Measurements from ENCODE around the gene PEAK1. TPM values are rescaled to one million over a fixed set of nuclear protein-coding genes. Genes with fewer than 3 reads are reported as not detected.

Gene PEAK1
- total and polyA plus RNA-seq, 2 donors (not counting 3 experiments of a cell fraction or from before 2014, with no cell fraction given): 17.9 to 91.9 TPM

- peaks cover 4% of the 10 kb centered on the region for H3K9me1 ChIP-seq (replicated peaks; ENCODE audit: control insufficient read depth, extremely low read depth, insufficient read depth, low read length)
- H3K4me1 ChIP-seq (ENCODE audit: control insufficient read depth, extremely low read depth, insufficient read depth, low read length): no peaks in the 10 kb centered on the region
- peaks cover 15% of the 10 kb centered on the region for H4K20me1 ChIP-seq (replicated peaks; ENCODE audit: control insufficient read depth, extremely low read depth, insufficient read depth, low read length)
- BruUV-seq (replicated peaks): no TSS peak
- FAIRE-seq (no peak), DNase-seq (ENCODE audit: low read depth, low spot score) (no peak)
- no peaks in the 10 kb centered on the region for H3K36me3 ChIP-seq (ENCODE audit: control insufficient read depth in 2 of 2, extremely low read depth in 1 of 2, insufficient read depth in 2 of 2, low read length in 2 of 2)
- dilution Hi-C loops (cut with MboI; ENCODE audit: extremely low pct_ligation_motif_present, low sequenced_read_pairs) (no loop called here), intact Hi-C loops (cut with micrococcal nuclease) (loop anchor here (5.0 kb wide), 1 partner anchor 48 kb away; no protein-coding TSS in a partner anchor)
- no peaks in the 10 kb centered on the region for H3K9me3 ChIP-seq (replicated peaks; ENCODE audit: control insufficient read depth, insufficient read depth, low read length)
- no peak overlapping the region for H2AFZ ChIP-seq (ENCODE audit: low read depth, low read length)
- H3K27me3 ChIP-seq (ENCODE audit: control insufficient read depth in 2 of 2, insufficient read depth in 2 of 2, low read length in 2 of 2): no peaks in the 10 kb centered on the region
- no peak overlapping the region for H3K27ac ChIP-seq (ENCODE audit: insufficient read depth, low read depth, low read length)
- ChIA-PET CTCF (no interaction called here), POLR2A (no interaction called here)
- peaks cover 70% of the 10 kb centered on the region for H3K79me2 ChIP-seq (ENCODE audit: control insufficient read depth, insufficient read depth, low read length)
- no peak overlapping the region for H3K4me3 ChIP-seq (replicated peaks in 1 of 3; ENCODE audit: insufficient read depth in 1 of 3, low read depth in 1 of 3, low read length in 3 of 3)
- H3K9ac ChIP-seq (replicated peaks; ENCODE audit: extremely low read depth, insufficient read depth, low read length): no peak overlapping the region
- no peak overlapping the region for H3K4me2 ChIP-seq (ENCODE audit: insufficient read depth, low read length)
- TF ChIP-seq, protein P1, sequence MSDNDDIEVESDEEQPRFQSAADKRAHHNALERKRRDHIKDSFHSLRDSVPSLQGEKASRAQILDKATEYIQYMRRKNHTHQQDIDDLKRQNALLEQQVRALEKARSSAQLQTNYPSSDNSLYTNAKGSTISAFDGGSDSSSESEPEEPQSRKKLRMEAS (IDR thresholded peaks at IDR 0.05; ENCODE audit: insufficient read depth, insufficient read length): no peak
- TF ChIP-seq JUN (IDR thresholded peaks at IDR 0.05; ENCODE audit: borderline replicate concordance, insufficient read depth, insufficient read length, low read depth) (no peak), EZH2 (IDR thresholded peaks at IDR 0.05; ENCODE audit: borderline replicate concordance, low read depth, low read length, severe bottlenecking) (no peak), MYC (IDR thresholded peaks at IDR 0.05; ENCODE audit: low read depth, low read length) (no peak), GATA2 (IDR thresholded peaks at IDR 0.05; ENCODE audit: insufficient read depth, insufficient read length, low read depth, low read length) (no peak)
- TF ChIP-seq, protein P2, sequence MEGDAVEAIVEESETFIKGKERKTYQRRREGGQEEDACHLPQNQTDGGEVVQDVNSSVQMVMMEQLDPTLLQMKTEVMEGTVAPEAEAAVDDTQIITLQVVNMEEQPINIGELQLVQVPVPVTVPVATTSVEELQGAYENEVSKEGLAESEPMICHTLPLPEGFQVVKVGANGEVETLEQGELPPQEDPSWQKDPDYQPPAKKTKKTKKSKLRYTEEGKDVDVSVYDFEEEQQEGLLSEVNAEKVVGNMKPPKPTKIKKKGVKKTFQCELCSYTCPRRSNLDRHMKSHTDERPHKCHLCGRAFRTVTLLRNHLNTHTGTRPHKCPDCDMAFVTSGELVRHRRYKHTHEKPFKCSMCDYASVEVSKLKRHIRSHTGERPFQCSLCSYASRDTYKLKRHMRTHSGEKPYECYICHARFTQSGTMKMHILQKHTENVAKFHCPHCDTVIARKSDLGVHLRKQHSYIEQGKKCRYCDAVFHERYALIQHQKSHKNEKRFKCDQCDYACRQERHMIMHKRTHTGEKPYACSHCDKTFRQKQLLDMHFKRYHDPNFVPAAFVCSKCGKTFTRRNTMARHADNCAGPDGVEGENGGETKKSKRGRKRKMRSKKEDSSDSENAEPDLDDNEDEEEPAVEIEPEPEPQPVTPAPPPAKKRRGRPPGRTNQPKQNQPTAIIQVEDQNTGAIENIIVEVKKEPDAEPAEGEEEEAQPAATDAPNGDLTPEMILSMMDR (IDR thresholded peaks at IDR 0.05; ENCODE audit: extremely low read depth in 1 of 2, insufficient read depth in 1 of 2, low read depth in 1 of 2, low read length in 2 of 2): no peak
Observed at GRCh38 chr15:77369168-77369567, 50.7 kb downstream of the PEAK1 start.
